GM12865 (cell line): ENCODE measurements around the gene HMOX2.

Source experiments
- DNase-seq: peaks from one replicate; pipeline ENCODE4 v3.0.0; 2010; ENCODE audit warnings: low read depth
- H3K4me3 ChIP-seq: 2 replicates; pipeline ENCODE4 v1.5.1; 2011; ENCODE audit warnings: mild to moderate bottlenecking, low read depth, low read length, control low read depth
- TF ChIP-seq, protein P1 (sequence below): IDR thresholded peaks from 2 replicates; pipeline ENCODE4 v1.5.1; 2011; ENCODE audit warnings: low read length, control low read depth, low read depth, inconsistent platforms; ENCODE audit not compliant: insufficient read depth; ENCODE audit errors: missing control alignments

HMOX2 gene

DNA sequence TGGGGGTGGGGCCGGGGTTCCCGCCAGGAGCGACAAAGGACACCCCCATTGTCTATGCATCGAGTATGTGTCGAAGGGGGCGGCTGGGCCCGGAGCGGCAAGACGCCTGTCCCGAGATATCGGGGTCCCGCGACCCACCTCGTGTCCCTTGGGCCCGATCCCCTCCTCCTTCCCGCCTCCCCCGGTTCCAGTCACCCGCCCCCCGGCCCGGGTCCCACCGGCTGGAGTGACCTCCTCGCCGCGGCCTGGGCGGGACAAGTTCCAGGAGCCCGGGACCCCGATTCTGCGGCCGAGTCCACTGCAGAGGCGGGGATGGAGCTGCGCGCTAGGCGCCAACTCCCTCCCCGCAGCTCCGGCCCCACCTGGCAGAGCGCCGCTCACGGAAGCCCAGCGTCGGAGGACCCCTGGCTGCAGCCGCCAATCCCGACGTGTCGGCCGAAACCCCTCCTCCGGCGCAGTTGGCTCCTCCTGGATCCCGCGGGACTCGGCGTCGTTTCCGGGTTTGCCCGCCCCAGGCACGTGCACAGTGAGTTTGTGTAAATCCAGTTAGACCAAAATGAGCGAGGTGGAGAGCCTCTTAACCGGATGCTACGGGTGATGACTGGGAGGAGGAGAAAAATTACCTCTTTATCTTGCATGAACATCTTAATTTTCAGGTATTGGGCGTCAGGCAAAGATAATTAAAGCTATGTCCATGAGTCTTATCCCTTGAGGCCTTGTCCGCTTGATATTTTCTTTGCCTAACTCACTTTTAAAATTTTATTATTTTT lies 1.8 kb upstream of the HMOX2 start, which contains the start of gene NMRAL1:
Gene NMRAL1 (minus strand): TSS at position 434 of the 770 bp plus-strand sequence. CDS start 493 bp downstream, outside the sequence.
- TF ChIP-seq, protein P1, sequence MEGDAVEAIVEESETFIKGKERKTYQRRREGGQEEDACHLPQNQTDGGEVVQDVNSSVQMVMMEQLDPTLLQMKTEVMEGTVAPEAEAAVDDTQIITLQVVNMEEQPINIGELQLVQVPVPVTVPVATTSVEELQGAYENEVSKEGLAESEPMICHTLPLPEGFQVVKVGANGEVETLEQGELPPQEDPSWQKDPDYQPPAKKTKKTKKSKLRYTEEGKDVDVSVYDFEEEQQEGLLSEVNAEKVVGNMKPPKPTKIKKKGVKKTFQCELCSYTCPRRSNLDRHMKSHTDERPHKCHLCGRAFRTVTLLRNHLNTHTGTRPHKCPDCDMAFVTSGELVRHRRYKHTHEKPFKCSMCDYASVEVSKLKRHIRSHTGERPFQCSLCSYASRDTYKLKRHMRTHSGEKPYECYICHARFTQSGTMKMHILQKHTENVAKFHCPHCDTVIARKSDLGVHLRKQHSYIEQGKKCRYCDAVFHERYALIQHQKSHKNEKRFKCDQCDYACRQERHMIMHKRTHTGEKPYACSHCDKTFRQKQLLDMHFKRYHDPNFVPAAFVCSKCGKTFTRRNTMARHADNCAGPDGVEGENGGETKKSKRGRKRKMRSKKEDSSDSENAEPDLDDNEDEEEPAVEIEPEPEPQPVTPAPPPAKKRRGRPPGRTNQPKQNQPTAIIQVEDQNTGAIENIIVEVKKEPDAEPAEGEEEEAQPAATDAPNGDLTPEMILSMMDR, result no peak
- peak; percentile 94 for DNase-seq
- peak within 1 kb of the TSS; percentile 97 for H3K4me3 ChIP-seq

DNA sequence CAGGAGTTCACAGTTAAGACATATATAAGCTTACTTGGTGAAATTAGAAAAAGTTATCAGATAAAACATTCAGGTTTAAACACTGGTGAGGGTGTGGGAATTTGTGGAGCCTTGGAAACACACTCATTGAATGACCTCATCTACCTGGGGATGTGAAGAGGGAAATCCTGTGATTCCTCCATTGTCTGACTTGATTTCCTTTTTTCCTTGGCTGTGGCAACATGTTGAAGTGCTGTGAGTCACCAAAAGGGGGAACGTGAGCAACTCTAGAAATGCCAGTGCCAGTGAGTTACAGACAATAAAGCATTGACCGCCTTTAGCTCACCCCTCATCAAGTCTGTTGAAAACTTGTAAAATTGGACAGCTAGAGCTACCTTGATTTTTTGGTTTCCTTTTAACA lies 1.8 kb downstream of the HMOX2 start:
- no peak overlapping the region for H3K4me3 ChIP-seq

DNA sequence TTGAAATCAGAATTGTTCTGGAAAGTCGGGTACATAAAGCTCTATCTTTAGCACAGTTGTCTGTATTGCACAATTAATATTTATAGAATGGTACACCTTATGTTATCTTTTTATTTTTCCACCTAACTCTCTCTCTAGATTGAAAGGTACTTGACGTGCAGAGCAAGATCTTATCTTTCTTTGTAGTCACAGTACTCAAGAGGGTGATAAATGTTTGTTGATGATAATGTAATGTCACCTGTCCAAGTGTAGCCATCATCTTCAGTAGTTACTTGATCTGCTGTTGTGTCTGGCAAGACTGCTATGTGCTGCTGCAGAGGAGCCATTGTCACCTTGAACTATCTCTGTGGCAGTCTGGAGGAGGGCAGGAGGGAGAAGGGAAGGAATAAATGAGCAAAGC lies 5.3 kb downstream of the HMOX2 start:
- TF ChIP-seq, protein P1, result no peak
- no peak overlapping the region for H3K4me3 ChIP-seq
- no peak for DNase-seq

More for the DNA sequence above, 1.8 kb downstream of the HMOX2 start:
- TF ChIP-seq, protein P1, result no peak
- DNase-seq, result no peak

DNA sequence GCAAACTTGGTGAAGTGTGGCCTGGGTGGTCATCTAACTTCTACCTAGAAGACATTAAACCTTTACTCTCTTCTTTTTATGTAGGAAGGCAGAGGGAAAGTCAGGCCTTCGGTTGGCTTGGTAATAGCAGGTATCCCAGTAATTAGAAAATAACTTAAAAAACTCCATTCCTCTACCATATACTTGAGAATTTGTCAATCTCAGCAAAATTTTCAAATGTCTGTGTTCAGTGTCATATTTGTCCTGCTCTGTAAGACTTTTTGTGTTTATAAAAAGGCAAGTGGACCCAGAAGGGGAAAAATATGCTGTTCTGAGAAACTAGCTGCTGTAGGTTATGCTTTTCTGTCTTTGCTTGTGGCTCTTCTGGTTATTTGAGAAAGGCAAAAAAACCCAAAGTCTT lies 5.8 kb downstream of the HMOX2 start:
- TF ChIP-seq, protein P1, result no peak
- no peak for DNase-seq
- no peak overlapping the region for H3K4me3 ChIP-seq

DNA sequence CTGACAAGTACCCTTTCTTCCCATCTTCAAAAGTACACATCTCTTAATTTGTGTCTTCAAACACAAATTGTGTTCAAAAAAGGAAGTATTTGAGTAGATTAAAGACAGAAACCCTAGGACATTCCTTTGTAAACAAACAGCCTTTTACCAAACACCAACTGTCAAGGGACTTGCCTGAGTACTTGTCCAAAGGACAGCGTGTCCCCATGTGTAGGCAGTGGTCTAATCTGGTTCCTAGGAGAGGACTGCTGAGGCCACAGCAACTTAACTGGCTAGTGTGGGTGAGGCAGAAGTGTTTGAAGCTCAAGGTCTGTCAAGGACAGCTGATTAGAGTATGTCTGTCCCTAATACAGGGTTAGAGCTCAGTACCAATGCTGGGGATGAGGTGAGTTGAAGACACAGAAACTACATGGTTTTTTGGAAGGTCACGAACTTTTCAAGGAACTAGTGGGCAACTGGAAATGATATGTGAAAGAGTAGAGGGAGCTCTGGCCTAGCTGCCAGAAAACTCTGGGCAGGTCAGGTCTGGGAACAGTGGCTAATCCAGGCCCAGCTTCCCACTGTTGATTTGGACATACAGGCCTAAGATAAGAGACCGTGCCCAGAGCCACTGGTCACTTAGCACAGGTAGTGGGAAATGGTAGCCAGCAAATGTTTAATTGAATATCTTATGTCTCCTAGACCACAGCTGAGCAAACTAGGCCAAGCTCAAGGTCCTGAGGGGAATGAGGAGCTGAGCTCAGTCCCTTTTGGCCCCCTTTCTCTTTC lies 10.1 kb downstream of the HMOX2 start:
- no peak overlapping the region for H3K4me3 ChIP-seq
- TF ChIP-seq, protein P1, result no peak
- DNase-seq, result no peak

DNA sequence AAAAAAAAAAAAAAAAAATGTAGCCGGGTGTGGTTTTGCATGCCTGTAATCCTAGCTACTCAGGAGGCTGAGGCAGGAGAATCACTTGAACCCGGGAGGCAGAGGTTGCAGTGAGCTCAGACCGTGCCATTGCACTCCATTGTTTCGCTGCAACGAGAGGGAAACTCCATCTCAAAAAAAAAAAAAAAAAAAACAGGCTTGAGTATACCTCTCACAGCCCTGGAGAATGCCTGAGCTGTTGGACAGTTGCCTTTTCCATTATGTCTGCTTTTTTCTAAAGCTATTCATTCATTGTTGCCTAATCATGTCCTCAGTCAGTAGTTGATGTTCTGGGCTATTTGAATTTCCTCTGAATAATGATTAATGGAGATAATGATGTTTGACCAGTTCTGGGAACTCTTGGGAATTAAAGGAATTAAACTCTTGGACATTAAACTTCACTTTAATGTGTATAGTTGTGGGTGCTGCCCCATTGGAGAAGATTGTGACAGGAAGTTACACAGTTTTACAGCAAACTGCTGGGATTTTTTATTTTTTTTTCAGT lies 11.8 kb downstream of the HMOX2 start:
- no peak overlapping the region for H3K4me3 ChIP-seq
- TF ChIP-seq, protein P1, result no peak
- DNase-seq, result no peak
